AG10803 (cell line): ENCODE results near the gene PHACTR4.
"Not testable (repeated sequence)": the region's sequence is repeated elsewhere in the genome, so short reads cannot be mapped to it uniquely, and the experiment has no call there.

ENCODE experiments used
- DNase-seq: peaks from one replicate; pipeline ENCODE4 v3.0.0; 2010; ENCODE audit warnings: low read depth
- H3K4me3 ChIP-seq: 2 replicates; pipeline ENCODE4 v1.5.1; 2011; ENCODE audit warnings: mild to moderate bottlenecking, low read length, control low read depth
- TF ChIP-seq, protein P1 (sequence below): conservative IDR thresholded peaks from 2 replicates; pipeline ENCODE4 v1.5.1; 2011; ENCODE audit warnings: mild to moderate bottlenecking, low read length, control low read depth, inconsistent platforms

Gene PHACTR4

GRCh38 chr1:28530456-28530855 lies 160.9 kb downstream of the PHACTR4 start:
- DNase-seq: no peak
- no peak overlapping the region for H3K4me3 ChIP-seq
- TF ChIP-seq, protein P1, sequence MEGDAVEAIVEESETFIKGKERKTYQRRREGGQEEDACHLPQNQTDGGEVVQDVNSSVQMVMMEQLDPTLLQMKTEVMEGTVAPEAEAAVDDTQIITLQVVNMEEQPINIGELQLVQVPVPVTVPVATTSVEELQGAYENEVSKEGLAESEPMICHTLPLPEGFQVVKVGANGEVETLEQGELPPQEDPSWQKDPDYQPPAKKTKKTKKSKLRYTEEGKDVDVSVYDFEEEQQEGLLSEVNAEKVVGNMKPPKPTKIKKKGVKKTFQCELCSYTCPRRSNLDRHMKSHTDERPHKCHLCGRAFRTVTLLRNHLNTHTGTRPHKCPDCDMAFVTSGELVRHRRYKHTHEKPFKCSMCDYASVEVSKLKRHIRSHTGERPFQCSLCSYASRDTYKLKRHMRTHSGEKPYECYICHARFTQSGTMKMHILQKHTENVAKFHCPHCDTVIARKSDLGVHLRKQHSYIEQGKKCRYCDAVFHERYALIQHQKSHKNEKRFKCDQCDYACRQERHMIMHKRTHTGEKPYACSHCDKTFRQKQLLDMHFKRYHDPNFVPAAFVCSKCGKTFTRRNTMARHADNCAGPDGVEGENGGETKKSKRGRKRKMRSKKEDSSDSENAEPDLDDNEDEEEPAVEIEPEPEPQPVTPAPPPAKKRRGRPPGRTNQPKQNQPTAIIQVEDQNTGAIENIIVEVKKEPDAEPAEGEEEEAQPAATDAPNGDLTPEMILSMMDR: no peak

GRCh38 chr1:28534671-28535070 lies 165.1 kb downstream of the PHACTR4 start:
- no peak overlapping the region for H3K4me3 ChIP-seq
- DNase-seq: no peak
- TF ChIP-seq, protein P1: no peak

GRCh38 chr1:28535180-28535579 lies 165.6 kb downstream of the PHACTR4 start:
- TF ChIP-seq, protein P1: no peak
- no peak overlapping the region for H3K4me3 ChIP-seq
- DNase-seq: no peak

DNA sequence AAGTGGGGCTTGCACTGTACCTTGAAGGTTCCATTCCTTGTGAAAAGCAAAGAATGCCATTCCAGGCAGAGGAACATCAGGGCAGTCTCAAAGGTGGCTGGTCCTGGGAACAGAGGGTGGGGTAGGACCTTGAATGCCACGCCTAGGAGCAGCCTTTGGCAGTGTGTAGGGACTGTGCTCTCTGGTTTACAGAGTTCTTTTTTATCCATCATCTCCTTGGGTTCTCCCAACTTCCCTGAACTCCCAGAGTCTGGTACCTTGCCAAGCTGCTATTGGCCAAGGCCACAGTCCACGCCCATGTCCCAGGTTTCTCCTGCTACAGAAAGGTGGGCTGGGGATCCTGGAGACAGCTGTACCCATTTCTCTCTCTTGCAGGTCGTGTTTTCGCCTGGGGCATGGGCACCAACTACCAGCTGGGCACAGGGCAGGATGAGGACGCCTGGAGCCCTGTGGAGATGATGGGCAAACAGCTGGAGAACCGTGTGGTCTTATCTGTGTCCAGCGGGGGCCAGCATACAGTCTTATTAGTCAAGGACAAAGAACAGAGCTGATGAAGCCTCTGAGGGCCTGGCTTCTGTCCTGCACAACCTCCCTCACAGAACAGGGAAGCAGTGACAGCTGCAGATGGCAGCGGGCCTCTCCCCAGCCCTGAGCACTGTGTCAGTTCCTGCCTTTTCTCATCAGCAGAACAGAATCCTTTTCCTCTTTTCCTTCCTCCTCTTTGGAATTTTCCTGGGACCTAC lies 168.1 kb downstream of the PHACTR4 start:
- no peak overlapping the region for H3K4me3 ChIP-seq
- no peak for DNase-seq
- TF ChIP-seq, protein P1: no peak

GRCh38 chr1:28538286-28538685 lies 168.7 kb downstream of the PHACTR4 start:
- DNase-seq: no peak
- H3K4me3 ChIP-seq: no peak overlapping the region
- TF ChIP-seq, protein P1: no peak

- no peak overlapping the region for H3K4me3 ChIP-seq
- no peak for DNase-seq
- TF ChIP-seq, protein P1: no peak
Observed at GRCh38 chr1:28540651-28541050, 171.1 kb downstream of the PHACTR4 start.

DNA sequence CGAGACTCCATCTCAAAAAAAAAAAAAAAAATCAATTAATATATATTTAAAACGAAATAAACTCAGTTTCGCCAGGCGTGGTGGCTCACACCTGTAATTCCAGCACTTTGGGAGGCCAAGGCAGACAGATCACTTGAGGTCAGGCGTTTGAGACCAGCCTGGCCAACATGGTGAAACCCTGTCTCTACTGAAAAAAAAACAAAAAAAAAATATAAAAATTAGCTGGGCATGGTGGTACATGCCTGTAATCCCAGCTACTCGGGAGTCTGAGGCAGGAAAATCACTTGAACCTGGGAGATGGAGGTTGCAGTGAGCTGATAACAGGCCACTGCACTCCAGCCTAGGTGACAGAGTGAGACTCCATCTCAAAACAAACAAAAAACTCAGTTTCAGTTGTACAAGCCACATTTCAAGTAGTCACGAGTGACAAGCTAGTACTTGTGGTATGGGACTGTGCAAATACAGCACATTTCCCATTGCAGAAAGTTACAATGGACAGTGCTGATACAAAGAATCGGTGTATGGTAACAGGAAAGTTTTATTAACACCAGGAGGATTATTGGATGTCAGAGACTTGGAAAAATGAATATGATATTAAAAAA lies 172.0 kb downstream of the PHACTR4 start:
- DNase-seq, H3K4me3 ChIP-seq: not testable (repeated sequence)
